Pons (tissue), 1 donor: ENCODE measurements around the gene POLR1B.
"Not testable (repeated sequence)": the region's sequence is repeated elsewhere in the genome, so short reads cannot be mapped to it uniquely, and the experiment has no call there.

Experiments used
- DNase-seq: peaks from one replicate; pipeline ENCODE4 v3.0.0-alpha.2; 2016; ENCODE audit warnings: low spot score

Gene POLR1B

GRCh38 chr2:112601754-112602153 is 59.5 kb downstream of the POLR1B start:
- no peak for DNase-seq

- DNase-seq: no peak
Measured at GRCh38 chr2:112602917-112603316, 60.7 kb downstream of the POLR1B start.

GRCh38 chr2:112603731-112604130 is 61.5 kb downstream of the POLR1B start:
- no peak for DNase-seq

- DNase-seq: no peak
Measured at GRCh38 chr2:112604952-112605351, 62.7 kb downstream of the POLR1B start.

GRCh38 chr2:112605926-112606325 is 63.7 kb downstream of the POLR1B start:
- no peak for DNase-seq

- DNase-seq: no peak
Measured at GRCh38 chr2:112606547-112606946, 64.3 kb downstream of the POLR1B start.

GRCh38 chr2:112607680-112608438 is 65.6 kb downstream of the POLR1B start:
- DNase-seq: no peak

GRCh38 chr2:112609320-112609719 is 67.1 kb downstream of the POLR1B start:
- DNase-seq: not testable (repeated sequence)

- DNase-seq: not testable (repeated sequence)
Measured at GRCh38 chr2:112612283-112612682, 70.0 kb downstream of the POLR1B start.

GRCh38 chr2:112614201-112614840 is 72.1 kb downstream of the POLR1B start:
- no peak for DNase-seq

- DNase-seq: no peak
Measured at GRCh38 chr2:112615051-112615450, 72.8 kb downstream of the POLR1B start.

GRCh38 chr2:112615798-112616197 is 73.5 kb downstream of the POLR1B start:
- not testable (repeated sequence) for DNase-seq

- no peak for DNase-seq
Measured at GRCh38 chr2:112618383-112618782, 76.1 kb downstream of the POLR1B start.

GRCh38 chr2:112621790-112622527 is 79.7 kb downstream of the POLR1B start:
- DNase-seq: no peak

- DNase-seq: no peak
Measured at GRCh38 chr2:112622528-112622849, 80.2 kb downstream of the POLR1B start.

- DNase-seq: no peak
Measured at GRCh38 chr2:112623913-112624777, 81.9 kb downstream of the POLR1B start.

- DNase-seq: no peak
Measured at GRCh38 chr2:112625474-112626114, 83.3 kb downstream of the POLR1B start.

- DNase-seq: peak; percentile 73
Measured at GRCh38 chr2:112626604-112627059, 84.4 kb downstream of the POLR1B start.
